Fibroblast of skin of left quadriceps (primary cell): ENCODE results near the gene ROPN1B.

Experiments used
- DNase-seq, 2 experiments: peaks; one replicate each; pipeline ENCODE4 v3.0.0-alpha.2; 2013; ENCODE audit warnings: low read depth in 2 of 2

The ROPN1B gene

GRCh38 chr3:126003447-126004190 is 34.6 kb downstream of the ROPN1B start:
- DNase-seq: no peak

GRCh38 chr3:126004217-126004616 is 35.2 kb downstream of the ROPN1B start:
- DNase-seq: no peak

- no peak for DNase-seq
These were observed 35.7 kb downstream of the ROPN1B start for GRCh38 chr3:126004692-126005091.

GRCh38 chr3:126005951-126006350 is 37.0 kb downstream of the ROPN1B start:
- peak; percentile 25 to 26 for DNase-seq

- no peak for DNase-seq
These were observed 39.2 kb downstream of the ROPN1B start for GRCh38 chr3:126008219-126008618.

GRCh38 chr3:126009181-126009580 is 40.2 kb downstream of the ROPN1B start:
- no peak for DNase-seq

GRCh38 chr3:126013751-126014156 is 44.8 kb downstream of the ROPN1B start:
- DNase-seq: no peak

- peak; percentile 13 for DNase-seq
These were observed 45.3 kb downstream of the ROPN1B start for GRCh38 chr3:126014252-126014651.

- no peak for DNase-seq
These were observed 46.1 kb downstream of the ROPN1B start for GRCh38 chr3:126015075-126015474.

GRCh38 chr3:126016616-126017015 is 47.6 kb downstream of the ROPN1B start:
- no peak for DNase-seq

- no peak for DNase-seq
These were observed 48.4 kb downstream of the ROPN1B start for GRCh38 chr3:126017362-126017761.

- DNase-seq: no peak
These were observed 49.6 kb downstream of the ROPN1B start for GRCh38 chr3:126018545-126018944.

GRCh38 chr3:126018995-126019394 is 50.0 kb downstream of the ROPN1B start:
- no peak for DNase-seq

GRCh38 chr3:126019683-126020082 is 50.7 kb downstream of the ROPN1B start:
- no peak for DNase-seq

GRCh38 chr3:126021224-126021623 is 52.2 kb downstream of the ROPN1B start:
- DNase-seq: no peak

- DNase-seq: no peak
These were observed 52.7 kb downstream of the ROPN1B start for GRCh38 chr3:126021702-126022101.

- no peak for DNase-seq
These were observed 53.9 kb downstream of the ROPN1B start for GRCh38 chr3:126022741-126023359.

GRCh38 chr3:126023390-126023789 is 54.4 kb downstream of the ROPN1B start:
- DNase-seq: no peak

- DNase-seq: no peak
These were observed 55.3 kb downstream of the ROPN1B start for GRCh38 chr3:126024049-126024854.

- no peak for DNase-seq
These were observed 56.2 kb downstream of the ROPN1B start for GRCh38 chr3:126025116-126025729.

GRCh38 chr3:126025862-126026261 is 56.9 kb downstream of the ROPN1B start:
- no peak for DNase-seq

- DNase-seq: no peak
These were observed 57.3 kb downstream of the ROPN1B start for GRCh38 chr3:126026277-126026751.
